Karpas-422 (cell line): ENCODE data around the gene C2orf74. TPM values are rescaled to one million over a fixed set of nuclear protein-coding genes. Genes with fewer than 3 reads are reported as not detected.
"Not testable (repeated sequence)": the region's sequence is repeated elsewhere in the genome, so short reads cannot be mapped to it uniquely, and the experiment has no call there.

Experiments used
- DNase-seq: peaks from one replicate; pipeline ENCODE4 v3.0.0-alpha.2; 2015
- H2AFZ ChIP-seq: fragments of 200-600 bp; sonication (generic); 2 replicates; pipeline ENCODE4 v1.6.1; 2014; ENCODE audit warnings: antibody characterized with exemption, low read length, mixed read lengths
- H3K27ac ChIP-seq: fragments of 200-600 bp; sonication (generic); 2 replicates; pipeline ENCODE4 v1.5.1; 2014; ENCODE audit warnings: mild to moderate bottlenecking, low read length, moderate library complexity
- H3K27me3 ChIP-seq: fragments of 200-600 bp; sonication (generic); 2 replicates; pipeline ENCODE4 v1.6.1; 2014; ENCODE audit warnings: low read length, mixed read lengths
- H3K36me3 ChIP-seq: fragments of 200-600 bp; sonication (generic); 2 replicates; pipeline ENCODE4 v1.6.1; 2014; ENCODE audit warnings: low read length, mixed read lengths; ENCODE audit not compliant: insufficient read depth
- H3K4me1 ChIP-seq: fragments of 200-600 bp; sonication (generic); 2 replicates; pipeline ENCODE4 v1.6.1; 2014; ENCODE audit warnings: mild to moderate bottlenecking, low read length, mixed read lengths
- H3K4me2 ChIP-seq: fragments of 200-600 bp; sonication (generic); 2 replicates; pipeline ENCODE4 v1.6.1; 2014; ENCODE audit warnings: low read length, low read depth, mild to moderate bottlenecking; ENCODE audit not compliant: poor library complexity, severe bottlenecking
- H3K4me3 ChIP-seq: fragments of 200-600 bp; sonication (generic); 2 replicates; pipeline ENCODE4 v1.5.1; 2014; ENCODE audit warnings: mild to moderate bottlenecking, antibody characterized with exemption, low read length, mixed read lengths
- H3K79me2 ChIP-seq: fragments of 200-600 bp; sonication (generic); 2 replicates; pipeline ENCODE4 v1.6.1; 2014; ENCODE audit warnings: mild to moderate bottlenecking, low read length, mixed read lengths
- H3K9ac ChIP-seq: fragments of 200-600 bp; sonication (generic); 2 replicates; pipeline ENCODE4 v1.6.0; 2014; ENCODE audit warnings: low read length
- H3K9me2 ChIP-seq: fragments of 200-600 bp; sonication (generic), shearing (Covaris generic); replicated peaks from 2 replicates; pipeline ENCODE4 v1.6.0; 2014; ENCODE audit warnings: mild to moderate bottlenecking, low read length, moderate library complexity; ENCODE audit not compliant: insufficient read depth
- H3K9me3 ChIP-seq: fragments of 300-700, 200-600 bp; sonication (generic); 2 replicates; pipeline ENCODE4 v1.6.1; 2014; ENCODE audit warnings: low read length, mixed read lengths
- H4K20me1 ChIP-seq: fragments of 200-600 bp; sonication (generic); 2 replicates; pipeline ENCODE4 v1.6.1; 2014; ENCODE audit warnings: mild to moderate bottlenecking, antibody characterized with exemption, low read length, low read depth; ENCODE audit not compliant: insufficient read depth
- total RNA-seq: library from RNA; depleted of rRNA; stranded (reverse); fragments of >200 nt; shearing (Covaris generic); gene quantifications from 2 replicates; pipeline ENCODE4 v1.2.3, GENCODE V29; 2014; ENCODE audit warnings: low replicate concordance; rRNA removed

Gene C2orf74
- total RNA-seq, result 7.6 and 21.4 TPM in 2 replicates

DNA sequence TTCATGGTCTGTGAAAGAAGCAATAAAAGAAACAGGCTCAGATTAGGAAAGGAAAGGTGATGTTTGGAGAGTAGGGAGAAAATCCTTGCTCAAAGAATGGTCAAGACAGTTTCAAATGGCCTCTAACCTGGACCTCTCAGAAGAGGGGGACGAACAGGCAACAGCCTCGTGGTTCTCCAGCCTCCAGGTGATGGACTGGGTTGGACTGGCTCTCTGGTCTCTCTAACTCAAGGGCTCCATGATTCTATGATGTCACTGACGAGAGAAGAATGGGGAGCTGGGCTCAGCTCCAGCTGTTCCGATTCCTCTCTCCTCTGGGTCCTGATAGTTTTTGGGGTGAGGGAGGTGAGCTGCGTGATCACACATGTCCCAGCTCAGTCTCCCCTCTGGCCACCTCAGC is at the start of gene C2orf74:
Gene C2orf74, plus strand, starts transcription at position 301 of the 400 bp plus-strand sequence. CDS start 327 bp downstream, outside the sequence.
- H3K9ac ChIP-seq, result no peak within 1 kb of the TSS
- DNase-seq, result no peak
- no peaks in the 10 kb centered on the region for H3K9me3 ChIP-seq
- no peaks in the 10 kb centered on the region for H3K79me2 ChIP-seq
- H3K4me1 ChIP-seq, result peaks cover 4% of the 10 kb centered on the region; the same call in 1 of the 2 replicates
- H2AFZ ChIP-seq, result no peak within 1 kb of the TSS
- H4K20me1 ChIP-seq, result no peaks in the 10 kb centered on the region
- no peak within 1 kb of the TSS for H3K4me2 ChIP-seq
- no peak within 1 kb of the TSS for H3K4me3 ChIP-seq
- peaks cover 12% of the 10 kb centered on the region; the same call in 1 of the 2 replicates for H3K36me3 ChIP-seq
- H3K9me2 ChIP-seq, result no peaks in the 10 kb centered on the region
- no peak within 1 kb of the TSS for H3K27ac ChIP-seq
- no peaks in the 10 kb centered on the region for H3K27me3 ChIP-seq

DNA sequence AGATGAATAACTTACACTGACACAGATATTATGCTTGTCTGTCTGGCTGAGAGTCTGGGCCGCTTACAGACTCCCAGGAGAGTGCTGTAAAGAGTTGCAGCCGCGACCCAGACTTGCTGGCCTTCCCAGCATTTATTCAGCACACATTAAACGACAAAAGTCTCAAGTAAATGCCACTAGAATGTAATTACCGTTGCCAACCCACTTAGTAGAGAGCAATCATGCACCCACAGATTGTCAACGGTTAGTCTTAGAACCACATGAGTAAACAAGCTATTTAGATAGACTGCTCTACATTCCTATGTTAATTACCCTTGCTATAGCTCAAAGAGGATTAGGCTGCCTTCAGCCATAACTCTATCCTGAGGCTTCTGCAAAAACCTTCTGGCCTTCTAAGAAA is 47.8 kb upstream of the C2orf74 start:
- no peaks in the 10 kb centered on the region for H3K9me2 ChIP-seq
- DNase-seq, result no peak
- H3K27me3 ChIP-seq, result no peaks in the 10 kb centered on the region
- no peak overlapping the region for H3K4me3 ChIP-seq
- H3K27ac ChIP-seq, result no peak overlapping the region
- H3K79me2 ChIP-seq, result no peaks in the 10 kb centered on the region
- H2AFZ ChIP-seq, result no peak overlapping the region
- H3K9ac ChIP-seq, result no peak overlapping the region
- peaks cover 31% of the 10 kb centered on the region for H3K36me3 ChIP-seq
- no peaks in the 10 kb centered on the region for H4K20me1 ChIP-seq
- H3K4me1 ChIP-seq, result peaks cover 9% of the 10 kb centered on the region
- H3K9me3 ChIP-seq, result peaks cover 18% of the 10 kb centered on the region
- no peak overlapping the region for H3K4me2 ChIP-seq

DNA sequence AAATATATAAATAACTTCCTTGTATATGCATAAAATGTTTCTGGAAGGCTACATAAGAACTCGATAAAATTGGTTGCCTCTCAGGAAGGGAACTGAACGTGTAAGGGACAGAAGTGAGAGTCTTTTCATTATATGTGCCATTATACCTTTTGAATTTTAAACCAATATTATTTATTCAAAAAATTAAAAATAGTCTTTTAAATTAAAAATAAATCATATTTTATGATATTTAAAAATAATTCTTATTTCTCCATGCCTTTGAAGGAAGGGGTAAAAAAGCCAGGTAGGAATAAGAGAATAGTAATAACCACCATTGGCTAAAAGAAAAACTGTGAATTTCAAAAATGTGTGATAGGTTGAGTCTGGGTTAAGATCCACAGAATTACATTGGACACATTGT is 45.7 kb upstream of the C2orf74 start:
- peaks cover 33% of the 10 kb centered on the region for H3K36me3 ChIP-seq
- no peak overlapping the region for H3K9ac ChIP-seq
- no peaks in the 10 kb centered on the region for H3K9me2 ChIP-seq
- no peak overlapping the region for H3K4me2 ChIP-seq
- H3K27me3 ChIP-seq, result no peaks in the 10 kb centered on the region
- no peak overlapping the region for H3K27ac ChIP-seq
- H3K4me1 ChIP-seq, result peaks cover 9% of the 10 kb centered on the region
- no peak for DNase-seq
- no peak overlapping the region for H3K4me3 ChIP-seq
- H3K9me3 ChIP-seq, result peaks cover 18% of the 10 kb centered on the region
- H3K79me2 ChIP-seq, result no peaks in the 10 kb centered on the region
- no peak overlapping the region for H2AFZ ChIP-seq
- no peaks in the 10 kb centered on the region for H4K20me1 ChIP-seq

DNA sequence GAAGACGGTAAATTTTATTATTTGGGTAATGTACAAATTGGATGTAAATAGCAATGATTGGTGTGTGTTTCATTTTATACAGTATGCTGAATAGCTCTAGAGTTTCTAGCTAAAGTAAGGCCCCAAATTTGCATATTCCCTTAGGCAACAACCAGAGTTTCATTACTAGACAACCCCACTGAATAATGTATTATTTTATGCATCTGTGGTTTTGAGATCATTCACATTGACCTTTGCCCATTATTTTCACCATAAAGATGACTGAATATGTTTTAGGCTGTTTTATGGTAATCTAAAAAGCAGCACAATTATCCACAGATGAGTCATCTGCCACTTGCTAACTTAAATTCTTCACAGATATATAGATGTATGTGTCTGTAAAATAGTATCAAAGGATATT is 44.5 kb upstream of the C2orf74 start:
- H3K27ac ChIP-seq, result no peak overlapping the region
- H3K4me2 ChIP-seq, result no peak overlapping the region
- H3K36me3 ChIP-seq, result peaks cover 27% of the 10 kb centered on the region
- no peaks in the 10 kb centered on the region for H3K79me2 ChIP-seq
- no peak overlapping the region for H3K4me3 ChIP-seq
- no peak overlapping the region for H2AFZ ChIP-seq
- no peaks in the 10 kb centered on the region for H3K27me3 ChIP-seq
- no peaks in the 10 kb centered on the region for H3K9me2 ChIP-seq
- H3K4me1 ChIP-seq, result peaks cover 9% of the 10 kb centered on the region
- H3K9me3 ChIP-seq, result peaks cover 18% of the 10 kb centered on the region
- no peak for DNase-seq
- no peaks in the 10 kb centered on the region for H4K20me1 ChIP-seq
- H3K9ac ChIP-seq, result no peak overlapping the region

- no peaks in the 10 kb centered on the region for H3K9me3 ChIP-seq
- no peaks in the 10 kb centered on the region for H3K36me3 ChIP-seq
- H3K27me3 ChIP-seq, result no peaks in the 10 kb centered on the region
- no peak overlapping the region for H3K9ac ChIP-seq
- no peaks in the 10 kb centered on the region for H3K79me2 ChIP-seq
- DNase-seq, result peak; percentile 49
- H3K4me2 ChIP-seq, result no peak overlapping the region
- H3K4me1 ChIP-seq, result peaks cover 9% of the 10 kb centered on the region
- H3K9me2 ChIP-seq, result no peaks in the 10 kb centered on the region
- H3K27ac ChIP-seq, result no peak overlapping the region
- no peak overlapping the region for H3K4me3 ChIP-seq
- H2AFZ ChIP-seq, result no peak overlapping the region
- no peaks in the 10 kb centered on the region for H4K20me1 ChIP-seq
These were observed 36.8 kb upstream of the C2orf74 start for GRCh38 chr2:61125123-61125710.

- H3K9ac ChIP-seq, result no peak overlapping the region
- H3K4me3 ChIP-seq, result no peak overlapping the region
- H4K20me1 ChIP-seq, result no peaks in the 10 kb centered on the region
- H3K27me3 ChIP-seq, result no peaks in the 10 kb centered on the region
- H3K36me3 ChIP-seq, result no peaks in the 10 kb centered on the region
- H3K79me2 ChIP-seq, result no peaks in the 10 kb centered on the region
- no peaks in the 10 kb centered on the region for H3K9me2 ChIP-seq
- no peak overlapping the region for H2AFZ ChIP-seq
- H3K4me2 ChIP-seq, result no peak overlapping the region
- DNase-seq, result no peak
- H3K4me1 ChIP-seq, result peaks cover 9% of the 10 kb centered on the region
- H3K27ac ChIP-seq, result no peak overlapping the region
- no peaks in the 10 kb centered on the region for H3K9me3 ChIP-seq
These were observed 36.2 kb upstream of the C2orf74 start for GRCh38 chr2:61125798-61126197.

DNA sequence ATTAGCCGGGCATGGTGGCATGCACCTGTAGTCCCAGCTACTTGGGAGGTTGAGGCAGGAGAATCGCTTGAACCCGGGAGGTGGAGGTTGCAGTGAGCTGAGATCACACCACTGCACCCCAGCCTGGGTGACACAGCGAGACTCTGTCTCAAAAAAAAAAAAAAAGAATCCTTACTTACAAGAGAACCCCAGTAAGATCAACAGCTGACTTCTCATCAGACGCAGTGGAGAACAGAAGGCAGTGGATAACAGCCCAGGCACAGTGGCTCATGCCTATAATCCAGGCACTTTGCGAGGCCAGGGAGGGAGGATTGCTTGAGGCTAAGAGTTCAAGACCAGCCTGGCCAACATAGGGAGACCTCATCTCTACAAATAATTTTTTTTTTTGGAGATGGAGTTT is 33.9 kb upstream of the C2orf74 start:
- H3K4me1 ChIP-seq, H3K9ac ChIP-seq, H3K4me2 ChIP-seq, H2AFZ ChIP-seq, H4K20me1 ChIP-seq, H3K9me2 ChIP-seq, H3K36me3 ChIP-seq, H3K27me3 ChIP-seq, DNase-seq, H3K79me2 ChIP-seq, H3K9me3 ChIP-seq, H3K4me3 ChIP-seq, H3K27ac ChIP-seq: not testable (repeated sequence)

GRCh38 chr2:61134141-61134540 is 27.8 kb upstream of the C2orf74 start:
- Histone ChIP-seq H3K9me3 (no peaks in the 10 kb centered on the region), H2AFZ (no peak overlapping the region), H3K4me1 (no peaks in the 10 kb centered on the region; the same call in 1 of the 2 replicates), H3K4me2 (no peak overlapping the region), H4K20me1 (no peaks in the 10 kb centered on the region), H3K9me2 (no peaks in the 10 kb centered on the region), H3K27ac (no peak overlapping the region), H3K9ac (no peak overlapping the region), H3K4me3 (no peak overlapping the region), H3K79me2 (no peaks in the 10 kb centered on the region), H3K27me3 (no peaks in the 10 kb centered on the region), H3K36me3 (no peaks in the 10 kb centered on the region)
- no peak for DNase-seq
